ENCODE data around the gene SLC8A1.

GRCh38 chr2:40450066-40450795, 1.7 kb downstream of the SLC8A1 start:
- TF ChIP-seq POLR2A (IDR thresholded peaks at IDR 0.05) = no peak
- no peak for TF ChIP-seq CTCF (IDR thresholded peaks at IDR 0.05)
